ENCODE data around the gene EIPR1. TPM values are rescaled to one million over a fixed set of nuclear protein-coding genes. Genes with fewer than 3 reads are reported as not detected.

Gene EIPR1
- total and polyA plus RNA-seq, 2 of the 13 experiments (the other 11 are each of a cell fraction or from before 2014, with no cell fraction given), result 70.0 to 96.3 TPM

DNA sequence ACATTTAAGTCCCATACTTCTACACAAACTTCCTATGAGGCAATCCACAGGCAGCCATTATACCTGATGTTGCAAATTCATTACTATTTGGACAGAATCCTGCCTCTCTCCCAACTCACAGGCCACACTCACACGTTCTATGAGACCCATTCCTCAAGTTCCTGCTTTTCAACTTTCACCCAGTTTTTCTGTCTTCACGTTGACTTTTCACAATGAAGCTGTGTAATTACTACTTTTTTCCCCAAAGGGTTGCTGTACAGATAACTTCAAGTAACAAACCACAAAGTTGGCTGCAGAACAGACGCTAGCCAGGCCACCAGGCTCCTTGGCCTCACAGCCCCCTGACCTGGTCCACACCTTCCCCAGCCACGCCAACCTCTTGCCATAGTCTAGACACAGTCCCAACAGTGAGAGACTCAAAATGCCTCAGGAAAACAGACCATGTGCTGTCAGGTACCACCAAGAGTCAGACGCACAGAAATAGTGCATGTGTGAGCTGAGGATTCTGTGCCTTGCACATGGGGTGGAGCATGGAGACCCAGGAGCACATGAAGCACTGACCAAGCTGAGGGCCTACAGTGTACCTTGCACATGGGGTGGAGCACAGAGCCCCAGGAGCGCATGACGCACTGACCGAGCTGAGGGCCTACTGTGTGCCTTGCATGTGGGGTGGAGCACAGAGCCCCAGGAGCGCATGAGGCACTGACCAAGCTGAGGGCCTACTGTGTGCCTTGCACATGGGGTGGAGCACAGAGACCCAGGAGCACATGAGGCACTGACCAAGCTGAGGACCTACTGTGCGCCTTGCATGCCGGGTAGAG is 61.0 kb downstream of the EIPR1 start (continued):
- TF ChIP-seq, protein P1, sequence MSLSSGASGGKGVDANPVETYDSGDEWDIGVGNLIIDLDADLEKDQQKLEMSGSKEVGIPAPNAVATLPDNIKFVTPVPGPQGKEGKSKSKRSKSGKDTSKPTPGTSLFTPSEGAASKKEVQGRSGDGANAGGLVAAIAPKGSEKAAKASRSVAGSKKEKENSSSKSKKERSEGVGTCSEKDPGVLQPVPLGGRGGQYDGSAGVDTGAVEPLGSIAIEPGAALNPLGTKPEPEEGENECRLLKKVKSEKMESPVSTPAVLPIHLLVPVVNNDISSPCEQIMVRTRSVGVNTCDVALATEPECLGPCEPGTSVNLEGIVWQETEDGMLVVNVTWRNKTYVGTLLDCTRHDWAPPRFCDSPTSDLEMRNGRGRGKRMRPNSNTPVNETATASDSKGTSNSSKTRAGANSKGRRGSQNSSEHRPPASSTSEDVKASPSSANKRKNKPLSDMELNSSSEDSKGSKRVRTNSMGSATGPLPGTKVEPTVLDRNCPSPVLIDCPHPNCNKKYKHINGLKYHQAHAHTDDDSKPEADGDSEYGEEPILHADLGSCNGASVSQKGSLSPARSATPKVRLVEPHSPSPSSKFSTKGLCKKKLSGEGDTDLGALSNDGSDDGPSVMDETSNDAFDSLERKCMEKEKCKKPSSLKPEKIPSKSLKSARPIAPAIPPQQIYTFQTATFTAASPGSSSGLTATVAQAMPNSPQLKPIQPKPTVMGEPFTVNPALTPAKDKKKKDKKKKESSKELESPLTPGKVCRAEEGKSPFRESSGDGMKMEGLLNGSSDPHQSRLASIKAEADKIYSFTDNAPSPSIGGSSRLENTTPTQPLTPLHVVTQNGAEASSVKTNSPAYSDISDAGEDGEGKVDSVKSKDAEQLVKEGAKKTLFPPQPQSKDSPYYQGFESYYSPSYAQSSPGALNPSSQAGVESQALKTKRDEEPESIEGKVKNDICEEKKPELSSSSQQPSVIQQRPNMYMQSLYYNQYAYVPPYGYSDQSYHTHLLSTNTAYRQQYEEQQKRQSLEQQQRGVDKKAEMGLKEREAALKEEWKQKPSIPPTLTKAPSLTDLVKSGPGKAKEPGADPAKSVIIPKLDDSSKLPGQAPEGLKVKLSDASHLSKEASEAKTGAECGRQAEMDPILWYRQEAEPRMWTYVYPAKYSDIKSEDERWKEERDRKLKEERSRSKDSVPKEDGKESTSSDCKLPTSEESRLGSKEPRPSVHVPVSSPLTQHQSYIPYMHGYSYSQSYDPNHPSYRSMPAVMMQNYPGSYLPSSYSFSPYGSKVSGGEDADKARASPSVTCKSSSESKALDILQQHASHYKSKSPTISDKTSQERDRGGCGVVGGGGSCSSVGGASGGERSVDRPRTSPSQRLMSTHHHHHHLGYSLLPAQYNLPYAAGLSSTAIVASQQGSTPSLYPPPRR (CRISPR knock-in tag; IDR thresholded peaks at IDR 0.05; ENCODE audit: borderline replicate concordance), result 0 out of 2 replicates have a peak, but pooled peaks have one; percentile 39
- TF ChIP-seq, protein P2, sequence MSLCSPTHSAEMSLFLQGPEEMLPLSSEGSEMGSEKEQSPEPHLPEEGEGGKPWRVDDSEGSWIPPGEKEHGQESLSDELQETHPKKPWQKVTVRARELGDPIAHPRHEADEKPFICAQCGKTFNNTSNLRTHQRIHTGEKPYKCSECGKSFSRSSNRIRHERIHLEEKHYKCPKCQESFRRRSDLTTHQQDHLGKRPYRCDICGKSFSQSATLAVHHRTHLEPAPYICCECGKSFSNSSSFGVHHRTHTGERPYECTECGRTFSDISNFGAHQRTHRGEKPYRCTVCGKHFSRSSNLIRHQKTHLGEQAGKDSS (CRISPR knock-in tag; IDR thresholded peaks at IDR 0.05; ENCODE audit: borderline replicate concordance, low read depth), result 0 out of 2 replicates have a peak, but pooled peaks have one; percentile 39
- TF ChIP-seq, protein P3, sequence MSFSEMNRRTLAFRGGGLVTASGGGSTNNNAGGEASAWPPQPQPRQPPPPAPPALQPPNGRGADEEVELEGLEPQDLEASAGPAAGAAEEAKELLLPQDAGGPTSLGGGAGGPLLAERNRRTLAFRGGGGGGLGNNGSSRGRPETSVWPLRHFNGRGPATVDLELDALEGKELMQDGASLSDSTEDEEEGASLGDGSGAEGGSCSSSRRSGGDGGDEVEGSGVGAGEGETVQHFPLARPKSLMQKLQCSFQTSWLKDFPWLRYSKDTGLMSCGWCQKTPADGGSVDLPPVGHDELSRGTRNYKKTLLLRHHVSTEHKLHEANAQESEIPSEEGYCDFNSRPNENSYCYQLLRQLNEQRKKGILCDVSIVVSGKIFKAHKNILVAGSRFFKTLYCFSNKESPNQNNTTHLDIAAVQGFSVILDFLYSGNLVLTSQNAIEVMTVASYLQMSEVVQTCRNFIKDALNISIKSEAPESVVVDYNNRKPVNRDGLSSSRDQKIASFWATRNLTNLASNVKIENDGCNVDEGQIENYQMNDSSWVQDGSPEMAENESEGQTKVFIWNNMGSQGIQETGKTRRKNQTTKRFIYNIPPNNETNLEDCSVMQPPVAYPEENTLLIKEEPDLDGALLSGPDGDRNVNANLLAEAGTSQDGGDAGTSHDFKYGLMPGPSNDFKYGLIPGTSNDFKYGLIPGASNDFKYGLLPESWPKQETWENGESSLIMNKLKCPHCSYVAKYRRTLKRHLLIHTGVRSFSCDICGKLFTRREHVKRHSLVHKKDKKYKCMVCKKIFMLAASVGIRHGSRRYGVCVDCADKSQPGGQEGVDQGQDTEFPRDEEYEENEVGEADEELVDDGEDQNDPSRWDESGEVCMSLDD (CRISPR knock-in tag; IDR thresholded peaks at IDR 0.05; ENCODE audit: borderline replicate concordance), result no peak
- TF ChIP-seq CHD4 (IDR thresholded peaks at IDR 0.05; ENCODE audit: borderline replicate concordance, low read length) (peak; percentile 89), ZNF207 (IDR thresholded peaks at IDR 0.05; ENCODE audit: borderline replicate concordance) (no peak)

All from HepG2 (cell line).